Caco-2 (cell line): ENCODE results near the gene OR5A1. TPM values are rescaled to one million over a fixed set of nuclear protein-coding genes. Genes with fewer than 3 reads are reported as not detected.

ENCODE experiments used
- BruUV-seq: library from RNA; stranded (reverse); fragments of 400-500 nt; replicated peaks from 2 replicates; lab custom pipeline; 2021; lab: Mats Ljungman, UMichigan
- CTCF ChIA-PET: fragments of 300-600 bp; sonication (Branson Sonifier 250); formaldehyde crosslinking; loops from one replicate; lab custom pipeline; 2022; ENCODE audit warnings: antibody characterized with exemption; lab: Charles Lee
- POLR2A ChIA-PET: fragments of 300-600 bp; sonication (Branson Sonifier 250); formaldehyde crosslinking; loops from one replicate; lab custom pipeline; 2022; ENCODE audit warnings: antibody characterized with exemption; lab: Charles Lee
- DNase-seq, 2 experiments: peaks; one replicate each; pipeline versions ENCODE4 v3.0.0 to v3.0.0-alpha.2; 2020 to 2022
- H3K27me3 ChIP-seq: replicated peaks from 2 replicates; pipeline ENCODE4 v1.6.0; 2011; ENCODE audit warnings: low read length; ENCODE audit not compliant: control insufficient read depth, insufficient read depth
- H3K36me3 ChIP-seq: 2 replicates; pipeline ENCODE4 v1.5.1; 2011; ENCODE audit warnings: low read length; ENCODE audit not compliant: control insufficient read depth, insufficient read depth
- H3K4me1 ChIP-seq: fragments of 250-450 bp; sonication (Bioruptor Pico); 2 replicates; pipeline ENCODE4 v1.5.1; 2020; ENCODE audit warnings: mild to moderate bottlenecking
- H3K4me3 ChIP-seq: 2 replicates; pipeline ENCODE4 v1.5.1; 2011; ENCODE audit warnings: low read depth, mild to moderate bottlenecking, control low read depth, low read length
- H3K9me3 ChIP-seq: fragments of 250-450 bp; sonication (Bioruptor Pico); 2 replicates; pipeline ENCODE4 v1.5.1; 2020; ENCODE audit warnings: mild to moderate bottlenecking, moderate library complexity
- H3K27ac Mint-ChIP-seq: one replicate; pipeline ENCODE4 v1.8.0; 2022; ENCODE audit warnings: mixed read lengths; ENCODE audit not compliant: unreplicated experiment
- H3K27me3 Mint-ChIP-seq: one replicate; pipeline ENCODE4 v1.8.0; 2022; ENCODE audit warnings: mixed read lengths; ENCODE audit not compliant: insufficient read depth, unreplicated experiment
- H3K36me3 Mint-ChIP-seq: one replicate; pipeline ENCODE4 v1.8.0; 2022; ENCODE audit warnings: mild to moderate bottlenecking, mixed read lengths; ENCODE audit not compliant: insufficient read depth, unreplicated experiment
- H3K4me1 Mint-ChIP-seq: one replicate; pipeline ENCODE4 v1.8.0; 2022; ENCODE audit warnings: low read depth, mixed read lengths; ENCODE audit not compliant: unreplicated experiment
- H3K4me3 Mint-ChIP-seq: one replicate; pipeline ENCODE4 v1.8.0; 2022; ENCODE audit warnings: mild to moderate bottlenecking, moderate library complexity, mixed read lengths; ENCODE audit not compliant: unreplicated experiment
- H3K9me3 Mint-ChIP-seq: one replicate; pipeline ENCODE4 v1.8.0; 2022; ENCODE audit warnings: mixed read lengths; ENCODE audit not compliant: unreplicated experiment
- CTCF ChIP-seq, 2 experiments: fragments of 200-600 bp in 1 of 2; IDR thresholded peaks; 1 replicate in 1 of 2; 2 replicates in 1 of 2; pipeline versions ENCODE4 v1.5.1 to v1.8.0; 2011 to 2022; ENCODE audit warnings: antibody characterized with exemption in 1 of 2, control low read depth in 1 of 2, inconsistent platforms in 1 of 2, low read depth in 1 of 2, low read length in 1 of 2, mild to moderate bottlenecking in 1 of 2, moderate library complexity in 1 of 2; ENCODE audit not compliant: insufficient read depth in 1 of 2, severe bottlenecking in 1 of 2, unreplicated experiment in 1 of 2
- intact Hi-C: fragments of 100-400 bp; cut with micrococcal nuclease; formaldehyde crosslinking; loops from one replicate; pipeline ENCODE4 v1.10.0; 2022; ENCODE audit not compliant: unreplicated experiment
- total RNA-seq: library from RNA; stranded (reverse); gene quantifications from 2 replicates; pipeline ENCODE4 v1.2.3, GENCODE V29; 2022

Gene OR5A1
- total RNA-seq, 1 experiment from 2014 or later, result not detected

- DNase-seq, result no peak
- POLR2A ChIA-PET, result no interaction called here
- peaks cover 20% of the 10 kb centered on the region for H3K9me3 ChIP-seq
- no peaks in the 10 kb centered on the region for H3K27me3 ChIP-seq
- Mint-ChIP-seq H3K4me1 (no peaks in the 10 kb centered on the region), H3K27ac (no peak overlapping the region), H3K9me3 (peaks cover 19% of the 10 kb centered on the region), H3K36me3 (no peaks in the 10 kb centered on the region), H3K27me3 (no peaks in the 10 kb centered on the region), H3K4me3 (no peak overlapping the region)
- no TSS peak for BruUV-seq
- H3K36me3 ChIP-seq, result no peaks in the 10 kb centered on the region
- peak in 1 of 2 experiments; percentile 5 for TF ChIP-seq CTCF (IDR thresholded peaks at IDR 0.05; ENCODE audit: insufficient read depth in 1 of 2, low read depth in 1 of 2, low read length in 1 of 2, severe bottlenecking in 1 of 2, unreplicated experiment in 1 of 2)
- no peak overlapping the region for H3K4me3 ChIP-seq
- CTCF ChIA-PET, result no interaction called here
- H3K4me1 ChIP-seq, result no peaks in the 10 kb centered on the region
- intact Hi-C loops, result no loop called here
Observed at GRCh38 chr11:59401262-59401552, 35.1 kb upstream of the OR5A1 start.

- Mint-ChIP-seq H3K36me3 (no peaks in the 10 kb centered on the region), H3K27me3 (no peaks in the 10 kb centered on the region), H3K4me1 (no peaks in the 10 kb centered on the region), H3K9me3 (peaks cover 19% of the 10 kb centered on the region), H3K4me3 (no peak overlapping the region), H3K27ac (no peak overlapping the region)
- ChIA-PET POLR2A (no interaction called here), CTCF (no interaction called here)
- BruUV-seq, result no TSS peak
- DNase-seq, result no peak
- H3K4me1 ChIP-seq, result no peaks in the 10 kb centered on the region
- H3K4me3 ChIP-seq, result no peak overlapping the region
- peaks cover 17% of the 10 kb centered on the region for H3K9me3 ChIP-seq
- intact Hi-C loops, result no loop called here
- no peaks in the 10 kb centered on the region for H3K27me3 ChIP-seq
- no peak for TF ChIP-seq CTCF (IDR thresholded peaks at IDR 0.05; ENCODE audit: insufficient read depth in 1 of 2, low read depth in 1 of 2, low read length in 1 of 2, severe bottlenecking in 1 of 2, unreplicated experiment in 1 of 2)
- H3K36me3 ChIP-seq, result no peaks in the 10 kb centered on the region
Observed at GRCh38 chr11:59403546-59403945, 32.7 kb upstream of the OR5A1 start.

GRCh38 chr11:59413646-59414045, 22.6 kb upstream of the OR5A1 start:
- TF ChIP-seq CTCF (IDR thresholded peaks at IDR 0.05; ENCODE audit: insufficient read depth in 1 of 2, low read depth in 1 of 2, low read length in 1 of 2, severe bottlenecking in 1 of 2, unreplicated experiment in 1 of 2), result no peak
- no peak for DNase-seq
- Histone ChIP-seq H3K4me1 (no peaks in the 10 kb centered on the region), H3K4me3 (no peak overlapping the region), H3K27me3 (no peaks in the 10 kb centered on the region), H3K36me3 (no peaks in the 10 kb centered on the region), H3K9me3 (peaks cover 18% of the 10 kb centered on the region)
- Mint-ChIP-seq H3K36me3 (peaks cover 4% of the 10 kb centered on the region), H3K27ac (no peak overlapping the region), H3K4me3 (no peak overlapping the region), H3K4me1 (no peaks in the 10 kb centered on the region), H3K9me3 (peaks cover 27% of the 10 kb centered on the region), H3K27me3 (peaks cover 14% of the 10 kb centered on the region)
- ChIA-PET POLR2A (no interaction called here), CTCF (no interaction called here)
- intact Hi-C loops, result no loop called here
- no TSS peak for BruUV-seq
